CD4-positive, alpha-beta T cell treated with Interleukin-10 for 1 hour (primary cell): ENCODE data around the gene PDLIM4.

Experiments
- DNase-seq: peaks from one replicate; pipeline ENCODE4 v3.0.0-alpha.2; 2020

Gene PDLIM4

DNA sequence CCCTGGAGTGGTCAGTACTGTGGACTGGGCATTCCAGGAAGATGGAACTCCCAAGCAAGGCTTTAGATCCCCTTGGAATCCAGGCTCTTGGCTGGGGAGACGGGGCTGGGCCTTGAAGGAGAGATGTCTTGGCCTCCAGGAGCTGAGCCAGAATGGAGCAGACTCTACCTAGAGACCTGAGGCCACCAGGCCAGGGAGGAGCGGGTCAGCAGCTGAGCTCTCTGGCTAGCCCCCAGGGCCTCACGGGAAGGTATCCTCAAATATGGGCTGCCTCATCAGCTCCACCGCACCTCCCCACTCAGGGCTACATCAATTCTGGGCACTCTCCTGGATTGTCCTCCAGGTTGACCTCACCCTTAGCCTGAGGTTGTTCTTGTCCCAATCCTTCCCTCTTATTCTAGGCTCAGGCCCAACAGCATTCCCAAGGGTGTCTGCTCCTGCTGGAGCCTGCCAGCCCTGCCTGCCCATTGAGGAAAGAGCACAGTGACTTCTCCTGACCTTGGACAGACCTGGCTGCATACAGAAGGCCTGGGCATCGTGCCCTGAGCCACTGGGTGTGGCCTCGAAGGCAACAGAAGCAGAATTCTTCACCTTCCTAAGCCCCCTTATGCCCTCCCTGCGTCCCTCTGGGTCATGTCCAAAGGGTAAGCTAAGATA, 3.0 kb upstream of the PDLIM4 start:
- DNase-seq: no peak

GRCh38 chr5:132256086-132256782, 1.3 kb upstream of the PDLIM4 start:
- no peak for DNase-seq

GRCh38 chr5:132256783-132257130, 739 bp upstream of the PDLIM4 start:
- DNase-seq: no peak

GRCh38 chr5:132258102-132259068, 889 bp downstream of the PDLIM4 start:
- DNase-seq: no peak

DNA sequence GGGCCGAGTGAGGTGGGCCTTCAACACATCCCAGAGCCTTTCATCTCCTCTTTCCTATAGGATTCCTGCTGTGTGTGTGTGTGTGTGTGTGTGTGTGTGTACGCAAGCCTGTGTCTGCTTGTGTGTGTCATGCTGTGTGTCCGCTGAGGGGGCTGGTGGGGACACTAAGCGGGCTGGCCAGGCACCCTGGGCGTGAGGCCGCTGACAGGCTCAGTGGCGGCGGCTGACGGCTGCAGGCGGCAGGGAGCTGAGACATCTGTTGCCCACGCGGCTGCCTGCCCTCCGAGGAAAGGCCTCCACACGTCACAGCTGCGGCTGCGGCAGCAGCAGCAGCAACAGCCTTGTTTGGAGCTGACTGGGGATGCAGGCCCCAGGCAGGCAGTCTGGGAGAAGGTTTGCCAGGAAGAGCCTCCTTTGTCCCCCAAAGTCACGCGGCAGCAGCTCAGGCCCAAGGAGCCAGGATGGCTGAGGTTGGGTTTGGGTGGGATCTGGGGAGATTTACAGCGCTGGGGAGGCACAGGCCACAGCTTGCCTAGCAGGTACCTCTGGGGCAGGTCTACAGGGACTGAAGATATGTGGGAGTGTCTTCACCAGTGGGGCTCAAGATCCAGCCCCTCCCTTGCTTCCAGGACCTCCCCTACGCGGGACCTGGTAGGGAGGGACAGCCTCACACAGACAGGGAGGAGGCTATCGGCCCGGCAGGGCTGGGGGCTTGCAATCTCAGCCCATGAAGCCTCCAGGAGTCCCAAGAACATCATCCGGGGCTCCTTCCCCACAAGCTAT, 1.8 kb downstream of the PDLIM4 start:
- DNase-seq: no peak

DNA sequence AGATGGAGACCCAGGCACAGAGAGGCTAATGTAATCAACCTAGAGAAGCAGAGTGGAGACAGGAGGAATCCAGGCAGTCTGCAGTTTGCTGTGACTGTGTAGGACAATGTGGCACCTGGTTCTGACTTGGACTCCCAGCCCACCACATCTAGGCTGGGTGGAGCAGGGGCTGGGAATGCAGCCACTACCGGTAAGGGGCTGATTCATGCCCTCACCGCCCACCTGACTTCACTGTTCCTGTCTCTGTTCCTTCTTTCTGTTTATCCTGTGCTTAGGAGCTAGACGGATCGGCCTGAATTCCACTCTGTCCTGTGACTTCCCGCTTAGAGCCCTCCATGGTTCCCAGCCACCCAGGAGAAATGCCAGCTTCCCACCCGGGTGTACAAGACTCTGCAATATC, 2.6 kb downstream of the PDLIM4 start:
- DNase-seq: no peak

DNA sequence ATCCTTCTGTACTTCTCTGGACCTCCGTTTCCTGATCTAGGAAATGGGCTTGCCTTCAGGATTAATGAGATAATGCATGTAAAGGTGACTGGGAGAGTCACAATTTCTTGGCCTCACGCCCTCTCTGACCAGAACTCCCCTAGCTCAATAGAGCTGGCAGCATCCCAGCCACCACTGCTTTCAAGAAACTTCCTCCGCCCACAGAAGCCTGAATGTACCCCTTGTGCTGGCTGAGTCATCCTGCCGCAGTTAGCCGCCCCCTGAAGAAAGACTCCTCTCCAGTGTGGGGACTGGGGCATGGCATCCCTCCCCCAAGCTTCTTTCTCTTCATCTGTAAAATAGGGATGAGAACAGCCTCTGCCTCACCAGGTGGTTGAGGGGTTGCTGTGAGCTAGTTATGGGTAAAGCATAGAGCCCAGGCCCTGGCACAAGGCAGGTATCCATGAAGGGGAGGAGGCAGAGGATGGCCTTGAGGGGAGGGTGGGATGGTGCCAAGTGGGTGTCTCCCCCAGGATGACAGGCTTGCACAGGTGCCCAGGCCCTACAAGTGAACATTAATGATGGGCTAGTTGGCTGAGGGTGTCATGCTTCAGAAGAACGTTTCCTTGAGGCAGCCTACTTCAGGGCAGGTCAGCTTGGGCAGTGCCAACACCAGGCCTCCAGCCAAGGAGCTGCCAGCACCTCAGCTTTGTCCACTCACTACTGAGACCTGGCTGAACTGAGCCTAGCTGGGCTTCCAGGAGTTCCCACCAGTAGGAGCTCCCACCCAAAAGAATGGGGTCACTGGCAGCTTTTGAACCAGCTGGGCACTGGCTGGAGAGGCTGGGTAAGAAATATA, 3.4 kb downstream of the PDLIM4 start:
- DNase-seq: no peak

GRCh38 chr5:132261881-132262845, 4.7 kb downstream of the PDLIM4 start:
- DNase-seq: no peak

GRCh38 chr5:132262882-132263547, 5.5 kb downstream of the PDLIM4 start:
- no peak for DNase-seq

- DNase-seq: no peak
Observed at GRCh38 chr5:132263548-132264261, 6.2 kb downstream of the PDLIM4 start.

- no peak for DNase-seq
Observed at GRCh38 chr5:132264546-132265335, 7.2 kb downstream of the PDLIM4 start.

- no peak for DNase-seq
Observed at GRCh38 chr5:132265336-132266030, 8.0 kb downstream of the PDLIM4 start.

GRCh38 chr5:132266031-132266835, 8.7 kb downstream of the PDLIM4 start:
- no peak for DNase-seq

DNA sequence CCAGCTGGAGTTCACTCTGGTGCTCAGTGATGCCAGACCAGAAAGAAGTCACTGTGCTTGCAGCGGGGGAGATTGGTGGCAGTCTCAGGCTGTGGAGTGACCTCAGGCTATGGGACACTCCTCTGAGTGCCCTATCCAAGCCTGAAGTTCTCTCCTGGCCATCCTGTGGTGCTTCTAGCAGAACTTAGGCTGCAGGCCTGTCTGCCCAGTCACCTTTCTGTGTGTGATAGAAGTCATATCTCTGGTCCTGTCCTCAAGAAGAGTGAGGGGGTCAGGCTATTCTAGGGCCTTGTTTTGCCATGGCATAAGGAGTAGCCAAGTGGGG, 9.3 kb downstream of the PDLIM4 start:
- DNase-seq: no peak

GRCh38 chr5:132267166-132267739, 9.8 kb downstream of the PDLIM4 start:
- no peak for DNase-seq

GRCh38 chr5:132267931-132268768, 10.7 kb downstream of the PDLIM4 start:
- DNase-seq: no peak
